ENCODE data around the gene KMT5C.

Gene KMT5C

GRCh38 chr19:55348317-55349034, 8.8 kb downstream of the KMT5C start:
- DNase-seq: no peak

GRCh38 chr19:55350620-55351315, 11.1 kb downstream of the KMT5C start:
- no peak for DNase-seq

GRCh38 chr19:55352040-55352439, 12.4 kb downstream of the KMT5C start:
- no peak for DNase-seq

GRCh38 chr19:55352549-55353145, 13.0 kb downstream of the KMT5C start:
- no peak for DNase-seq

- no peak for DNase-seq
Observed at GRCh38 chr19:55353356-55353802, 13.7 kb downstream of the KMT5C start.

- DNase-seq: peak; percentile 43
Observed at GRCh38 chr19:55353803-55354697, 14.4 kb downstream of the KMT5C start.

GRCh38 chr19:55354698-55355212, 15.1 kb downstream of the KMT5C start, which contains the start of gene COX6B2:
TSS of gene COX6B2 (minus strand) at chr19:55354719. CDS start at chr19:55354521, 198 bp downstream.
- no peak for DNase-seq

- DNase-seq: no peak
Observed at GRCh38 chr19:55355213-55355821, 15.6 kb downstream of the KMT5C start.

GRCh38 chr19:55358493-55358892, 18.8 kb downstream of the KMT5C start:
- DNase-seq: no peak

GRCh38 chr19:55358943-55359908, 19.6 kb downstream of the KMT5C start:
- DNase-seq: no peak

- DNase-seq: no peak
Observed at GRCh38 chr19:55360902-55361301, 21.2 kb downstream of the KMT5C start.

- DNase-seq: no peak
Observed at GRCh38 chr19:55362174-55362989, 22.7 kb downstream of the KMT5C start.

- no peak for DNase-seq
Observed at GRCh38 chr19:55362990-55363716, 23.5 kb downstream of the KMT5C start, which contains the start of gene GARIN5B. TSS of gene GARIN5B (minus strand) at chr19:55363260. CDS start at chr19:55363066, 194 bp downstream.

GRCh38 chr19:55365245-55365644, 25.6 kb downstream of the KMT5C start:
- DNase-seq: no peak

- DNase-seq: no peak
Observed at GRCh38 chr19:55365964-55366363, 26.3 kb downstream of the KMT5C start.

GRCh38 chr19:55366790-55367189, 27.1 kb downstream of the KMT5C start:
- no peak for DNase-seq

- DNase-seq: no peak
Observed at GRCh38 chr19:55368106-55368505, 28.4 kb downstream of the KMT5C start.

GRCh38 chr19:55368701-55369563, 29.3 kb downstream of the KMT5C start:
- DNase-seq: no peak

All from NCI-H345 (cell line).